HepG2 (cell line): ENCODE results near the gene DCLRE1B. TPM values are rescaled to one million over a fixed set of nuclear protein-coding genes. Genes with fewer than 3 reads are reported as not detected.
A peak's percentile ranks its signal among the peaks of the same experiment; 100 is the strongest.

Source experiments
- CERS6 ChIP-seq: sonication (generic); formaldehyde crosslinking; IDR thresholded peaks from 2 replicates; pipeline ENCODE4 v1.5.0; 2020; ENCODE audit warnings: missing genetic modification reagents
- E2F2 ChIP-seq: sonication (generic); formaldehyde crosslinking; IDR thresholded peaks from 2 replicates; pipeline ENCODE4 v1.4.0; 2020; ENCODE audit warnings: missing genetic modification reagents, borderline replicate concordance
- GRHL1 ChIP-seq: sonication (generic); formaldehyde crosslinking; conservative IDR thresholded peaks from 2 replicates; pipeline ENCODE4 v1.8.0; 2022; ENCODE audit warnings: missing genetic modification reagents
- MEF2D ChIP-seq: sonication (generic); formaldehyde crosslinking; IDR thresholded peaks from 2 replicates; pipeline ENCODE4 v1.5.1; 2020; ENCODE audit warnings: mild to moderate bottlenecking, missing genetic modification reagents
- PAWR ChIP-seq: sonication (generic); formaldehyde crosslinking; IDR thresholded peaks from 2 replicates; pipeline ENCODE4 v1.4.0; 2020; ENCODE audit warnings: missing genetic modification reagents, mild to moderate bottlenecking, borderline replicate concordance
- SKIL ChIP-seq: sonication (generic); formaldehyde crosslinking; IDR thresholded peaks from 2 replicates; pipeline ENCODE4 v1.8.0; 2022; ENCODE audit warnings: missing genetic modification reagents, mild to moderate bottlenecking, moderate library complexity, borderline replicate concordance
- ZHX1 ChIP-seq: sonication (generic); formaldehyde crosslinking; IDR thresholded peaks from 2 replicates; pipeline ENCODE4 v1.8.1; 2022; ENCODE audit warnings: low read depth, mild to moderate bottlenecking, missing genetic modification reagents
- ZNF274 ChIP-seq: sonication (generic); formaldehyde crosslinking; IDR thresholded peaks from 2 replicates; pipeline ENCODE4 v1.5.1; 2020; ENCODE audit warnings: mild to moderate bottlenecking, missing genetic modification reagents
- ZNF34 ChIP-seq: sonication (generic); formaldehyde crosslinking; IDR thresholded peaks from 2 replicates; pipeline ENCODE4 v1.4.0; 2020; ENCODE audit warnings: mild to moderate bottlenecking, missing genetic modification reagents, borderline replicate concordance
- ZNF75D ChIP-seq: sonication (generic); formaldehyde crosslinking; IDR thresholded peaks from 2 replicates; pipeline ENCODE4 v1.8.1; 2023; ENCODE audit warnings: missing genetic modification reagents, mild to moderate bottlenecking, borderline replicate concordance
- ZNF816 ChIP-seq: sonication (generic); formaldehyde crosslinking; IDR thresholded peaks from 2 replicates; pipeline ENCODE4 v1.8.0; 2022; ENCODE audit warnings: missing genetic modification reagents, mild to moderate bottlenecking, borderline replicate concordance
- ZNF839 ChIP-seq: sonication (generic); formaldehyde crosslinking; IDR thresholded peaks from 2 replicates; pipeline ENCODE4 v1.4.0; 2020; ENCODE audit warnings: missing genetic modification reagents, mild to moderate bottlenecking, borderline replicate concordance
- polyA plus RNA-seq, 8 experiments: library from polyadenylated mRNA; depleted of rRNA in 3 of 8; stranded (reverse) in 7 of 8; unstranded in 1 of 8; fragments of >200 nt; fragmentation: Illumina TruSeq in 4 of 8; extraction: Trizol in 4 of 8; gene quantifications; 2 replicates each; pipeline versions ENCODE4 v1.2.1 to v1.2.3, GENCODE V29; 2011 to 2016; ENCODE audit warnings: low read depth in 4 of 8, missing spikeins in 1 of 8, mixed read lengths in 1 of 8; ENCODE audit not compliant: insufficient read depth in 1 of 8
- total RNA-seq, 5 experiments: library from RNA; depleted of rRNA; stranded (reverse); fragments of >200 nt; fragmentation: Illumina TruSeq; extraction: Trizol; gene quantifications; 2 replicates each; pipeline ENCODE4 v1.2.3, GENCODE V29; 2016; ENCODE audit warnings: low read depth in 1 of 5

The DCLRE1B gene
- total and polyA plus RNA-seq, 2 of the 13 experiments (the other 11 are each of a cell fraction or from before 2014, with no cell fraction given): 2.7 to 8.0 TPM

- TF ChIP-seq E2F2 (CRISPR knock-in tag): peak; percentile 83; the same call in 1 of the 2 replicates
- peak; percentile 80 for TF ChIP-seq ZNF34 (CRISPR knock-in tag)
- peak; percentile 89 for TF ChIP-seq ZHX1
- no peak for TF ChIP-seq ZNF75D
- TF ChIP-seq CERS6: no peak
- TF ChIP-seq PAWR (CRISPR knock-in tag): no peak
- TF ChIP-seq ZNF274: peak; percentile 20; the same call in 1 of the 2 replicates
- TF ChIP-seq MEF2D (CRISPR knock-in tag): no peak; the same call in 1 of the 2 replicates
- no peak for TF ChIP-seq GRHL1 (CRISPR knock-in tag)
- TF ChIP-seq ZNF839 (CRISPR knock-in tag): no peak
- TF ChIP-seq ZNF816: 0 out of 2 replicates have a peak, but pooled peaks have one; percentile 12
- TF ChIP-seq SKIL (CRISPR knock-in tag): 0 out of 2 replicates have a peak, but pooled peaks have one; percentile 8
These were observed 24.0 kb downstream of the DCLRE1B start, which contains the start of gene HIPK1 (continued) for GRCh38 chr1:113928941-113929749.
